Neural progenitor cell (in vitro differentiated cells): Measurements from ENCODE around the gene ERAP2. TPM values are rescaled to one million over a fixed set of nuclear protein-coding genes. Genes with fewer than 3 reads are reported as not detected.

Experiments
- DNase-seq: peaks from one replicate; pipeline ENCODE4 v3.0.0-alpha.2; 2016; ENCODE audit warnings: low spot score
- H2AFZ ChIP-seq: fragments of 200-600 bp; sonication (generic); replicated peaks from 2 replicates; pipeline ENCODE4 v1.6.1; 2016; ENCODE audit warnings: antibody characterized with exemption
- H3F3A ChIP-seq: fragments of 200-600 bp; sonication (generic); 2 replicates; pipeline ENCODE4 v1.6.1; 2016; ENCODE audit warnings: antibody characterized with exemption, low read depth
- H3K27ac ChIP-seq: fragments of 200-600 bp; sonication (generic); 2 replicates; pipeline ENCODE4 v1.5.1; 2016; ENCODE audit warnings: mild to moderate bottlenecking
- H3K27me3 ChIP-seq: fragments of 200-600 bp; sonication (generic); 2 replicates; pipeline ENCODE4 v1.6.1; 2016; ENCODE audit warnings: mild to moderate bottlenecking, moderate library complexity
- H3K36me3 ChIP-seq: fragments of 200-600 bp; sonication (generic); 2 replicates; pipeline ENCODE4 v1.5.1; 2016
- H3K4me1 ChIP-seq: fragments of 200-600 bp; sonication (generic); 2 replicates; pipeline ENCODE4 v1.6.1; 2016; ENCODE audit warnings: mixed run types
- H3K4me2 ChIP-seq: fragments of 200-600 bp; sonication (generic); 2 replicates; pipeline ENCODE4 v1.6.1; 2016
- H3K4me3 ChIP-seq: fragments of 200-600 bp; sonication (generic); 2 replicates; pipeline ENCODE4 v1.5.1; 2016
- H3K79me2 ChIP-seq: fragments of 200-600 bp; sonication (generic); 2 replicates; pipeline ENCODE4 v1.6.1; 2016; ENCODE audit warnings: low read depth
- H3K9ac ChIP-seq: fragments of 200-600 bp; sonication (generic); 2 replicates; pipeline ENCODE4 v1.6.1; 2016
- H3K9me3 ChIP-seq: fragments of 200-600 bp; sonication (generic); 2 replicates; pipeline ENCODE4 v1.5.1; 2016; ENCODE audit warnings: low read depth
- H4K20me1 ChIP-seq: fragments of 200-600 bp; sonication (generic); 2 replicates; pipeline ENCODE4 v1.6.1; 2016; ENCODE audit warnings: low read depth
- H3K27ac Mint-ChIP-seq: 3 replicates; pipeline ENCODE4 v1.8.0; 2021; ENCODE audit warnings: mixed read lengths
- H3K27me3 Mint-ChIP-seq: 2 replicates; pipeline ENCODE4 v1.8.0; 2022; ENCODE audit warnings: low read depth, mild to moderate bottlenecking, inconsistent platforms, moderate library complexity, mixed read lengths; ENCODE audit not compliant: insufficient read depth
- H3K36me3 Mint-ChIP-seq: 3 replicates; pipeline ENCODE4 v1.8.0; 2021; ENCODE audit warnings: mixed read lengths
- H3K4me1 Mint-ChIP-seq: 3 replicates; pipeline ENCODE4 v1.8.0; 2021; ENCODE audit warnings: mixed read lengths
- H3K4me3 Mint-ChIP-seq: 3 replicates; pipeline ENCODE4 v1.8.0; 2021; ENCODE audit warnings: mild to moderate bottlenecking, moderate library complexity, mixed read lengths
- H3K9me3 Mint-ChIP-seq: 3 replicates; pipeline ENCODE4 v1.8.0; 2020; ENCODE audit warnings: mixed read lengths
- EZH2 ChIP-seq: fragments of 200-600 bp; sonication (generic); IDR thresholded peaks from 2 replicates; pipeline ENCODE4 v1.6.1; 2017; ENCODE audit warnings: antibody characterized with exemption, mild to moderate bottlenecking, moderate library complexity
- EZH2phosphoT487 ChIP-seq: fragments of 200-600 bp; sonication (generic); IDR thresholded peaks from 2 replicates; pipeline ENCODE4 v1.6.1; 2017; ENCODE audit warnings: antibody characterized with exemption
- total RNA-seq: library from RNA; depleted of rRNA; stranded (reverse); fragments of >200 nt; gene quantifications from 2 replicates; pipeline ENCODE4 v1.2.3, GENCODE V29; 2015; ENCODE audit warnings: low replicate concordance
- TF ChIP-seq, protein P1 (sequence below): fragments of 200-600 bp; sonication (generic); IDR thresholded peaks from 2 replicates; pipeline ENCODE4 v1.5.1; 2017; ENCODE audit warnings: antibody characterized with exemption, mild to moderate bottlenecking

Gene ERAP2
- total RNA-seq, 1 donor from 2014 or later, result not detected

DNA sequence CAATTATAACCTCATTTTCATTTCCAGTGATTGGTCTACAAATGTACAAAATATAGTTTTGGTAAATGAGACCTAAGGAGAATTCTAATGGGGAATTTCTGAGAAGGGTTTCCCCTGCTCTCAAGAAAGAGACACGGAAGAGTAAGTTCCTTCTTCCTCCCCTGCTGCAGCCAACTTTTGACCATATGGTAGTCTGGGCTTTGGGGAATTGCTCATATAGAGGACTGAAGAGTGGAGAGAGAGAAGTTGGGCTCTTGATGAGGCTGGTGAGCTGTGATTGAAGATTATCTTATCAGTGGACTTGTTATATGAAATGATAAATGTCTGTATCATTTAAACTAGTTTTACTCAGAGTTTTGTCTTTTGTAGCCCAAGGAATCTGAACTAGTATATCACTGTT lies 55.3 kb downstream of the ERAP2 start:
- peaks cover 2% of the 10 kb centered on the region for H3K9me3 Mint-ChIP-seq
- TF ChIP-seq, protein P1, sequence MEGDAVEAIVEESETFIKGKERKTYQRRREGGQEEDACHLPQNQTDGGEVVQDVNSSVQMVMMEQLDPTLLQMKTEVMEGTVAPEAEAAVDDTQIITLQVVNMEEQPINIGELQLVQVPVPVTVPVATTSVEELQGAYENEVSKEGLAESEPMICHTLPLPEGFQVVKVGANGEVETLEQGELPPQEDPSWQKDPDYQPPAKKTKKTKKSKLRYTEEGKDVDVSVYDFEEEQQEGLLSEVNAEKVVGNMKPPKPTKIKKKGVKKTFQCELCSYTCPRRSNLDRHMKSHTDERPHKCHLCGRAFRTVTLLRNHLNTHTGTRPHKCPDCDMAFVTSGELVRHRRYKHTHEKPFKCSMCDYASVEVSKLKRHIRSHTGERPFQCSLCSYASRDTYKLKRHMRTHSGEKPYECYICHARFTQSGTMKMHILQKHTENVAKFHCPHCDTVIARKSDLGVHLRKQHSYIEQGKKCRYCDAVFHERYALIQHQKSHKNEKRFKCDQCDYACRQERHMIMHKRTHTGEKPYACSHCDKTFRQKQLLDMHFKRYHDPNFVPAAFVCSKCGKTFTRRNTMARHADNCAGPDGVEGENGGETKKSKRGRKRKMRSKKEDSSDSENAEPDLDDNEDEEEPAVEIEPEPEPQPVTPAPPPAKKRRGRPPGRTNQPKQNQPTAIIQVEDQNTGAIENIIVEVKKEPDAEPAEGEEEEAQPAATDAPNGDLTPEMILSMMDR, result no peak
- TF ChIP-seq EZH2phosphoT487, result no peak
- no peak for TF ChIP-seq EZH2
- H3K4me1 Mint-ChIP-seq, result peaks cover 20% of the 10 kb centered on the region
- H4K20me1 ChIP-seq, result no peaks in the 10 kb centered on the region
- H3K4me3 Mint-ChIP-seq, result no peak overlapping the region
- no peak overlapping the region for H3K4me3 ChIP-seq
- no peak overlapping the region for H3K27ac Mint-ChIP-seq
- no peak for DNase-seq
- peaks cover 5% of the 10 kb centered on the region for H3K27me3 ChIP-seq
- H3K9ac ChIP-seq, result no peak overlapping the region
- no peaks in the 10 kb centered on the region for H3K36me3 ChIP-seq
- H3K4me2 ChIP-seq, result no peak overlapping the region
- H3K27ac ChIP-seq, result no peak overlapping the region
- no peak overlapping the region for H2AFZ ChIP-seq
- no peaks in the 10 kb centered on the region for H3K36me3 Mint-ChIP-seq
- peaks cover 12% of the 10 kb centered on the region for H3K4me1 ChIP-seq
- H3F3A ChIP-seq, result peaks cover 26% of the 10 kb centered on the region
- H3K9me3 ChIP-seq, result no peaks in the 10 kb centered on the region
- no peaks in the 10 kb centered on the region for H3K79me2 ChIP-seq
- H3K27me3 Mint-ChIP-seq, result peaks cover 2% of the 10 kb centered on the region

DNA sequence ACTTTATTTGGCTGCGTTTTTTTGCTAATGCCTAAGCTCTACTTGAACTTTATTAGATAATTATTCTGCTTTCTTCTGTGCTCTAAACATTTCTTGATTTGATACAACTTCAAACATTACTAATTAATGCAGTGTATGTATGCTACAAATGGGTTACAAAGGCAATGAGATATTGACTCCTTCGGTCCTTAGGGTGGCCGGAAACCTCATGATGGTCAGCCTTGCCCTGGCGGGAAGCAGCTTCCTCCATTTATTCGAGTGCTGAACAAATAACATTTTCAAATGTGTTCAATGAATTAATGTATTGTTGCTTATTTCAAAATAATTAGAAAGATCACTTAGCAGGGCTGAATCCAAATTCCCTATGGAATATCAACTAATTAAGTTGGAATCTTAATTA lies 55.7 kb downstream of the ERAP2 start:
- Mint-ChIP-seq H3K27ac (no peak overlapping the region), H3K9me3 (peaks cover 2% of the 10 kb centered on the region), H3K4me3 (no peak overlapping the region), H3K4me1 (peaks cover 24% of the 10 kb centered on the region), H3K27me3 (peaks cover 2% of the 10 kb centered on the region), H3K36me3 (no peaks in the 10 kb centered on the region)
- Histone ChIP-seq H3K4me2 (no peak overlapping the region), H4K20me1 (no peaks in the 10 kb centered on the region), H3K9ac (no peak overlapping the region), H3K27ac (no peak overlapping the region), H2AFZ (no peak overlapping the region), H3F3A (peaks cover 26% of the 10 kb centered on the region), H3K4me1 (peaks cover 12% of the 10 kb centered on the region), H3K4me3 (no peak overlapping the region), H3K36me3 (no peaks in the 10 kb centered on the region), H3K27me3 (peaks cover 9% of the 10 kb centered on the region), H3K9me3 (no peaks in the 10 kb centered on the region), H3K79me2 (no peaks in the 10 kb centered on the region)
- no peak for TF ChIP-seq EZH2
- TF ChIP-seq, protein P1, result no peak
- no peak for TF ChIP-seq EZH2phosphoT487
- no peak for DNase-seq

DNA sequence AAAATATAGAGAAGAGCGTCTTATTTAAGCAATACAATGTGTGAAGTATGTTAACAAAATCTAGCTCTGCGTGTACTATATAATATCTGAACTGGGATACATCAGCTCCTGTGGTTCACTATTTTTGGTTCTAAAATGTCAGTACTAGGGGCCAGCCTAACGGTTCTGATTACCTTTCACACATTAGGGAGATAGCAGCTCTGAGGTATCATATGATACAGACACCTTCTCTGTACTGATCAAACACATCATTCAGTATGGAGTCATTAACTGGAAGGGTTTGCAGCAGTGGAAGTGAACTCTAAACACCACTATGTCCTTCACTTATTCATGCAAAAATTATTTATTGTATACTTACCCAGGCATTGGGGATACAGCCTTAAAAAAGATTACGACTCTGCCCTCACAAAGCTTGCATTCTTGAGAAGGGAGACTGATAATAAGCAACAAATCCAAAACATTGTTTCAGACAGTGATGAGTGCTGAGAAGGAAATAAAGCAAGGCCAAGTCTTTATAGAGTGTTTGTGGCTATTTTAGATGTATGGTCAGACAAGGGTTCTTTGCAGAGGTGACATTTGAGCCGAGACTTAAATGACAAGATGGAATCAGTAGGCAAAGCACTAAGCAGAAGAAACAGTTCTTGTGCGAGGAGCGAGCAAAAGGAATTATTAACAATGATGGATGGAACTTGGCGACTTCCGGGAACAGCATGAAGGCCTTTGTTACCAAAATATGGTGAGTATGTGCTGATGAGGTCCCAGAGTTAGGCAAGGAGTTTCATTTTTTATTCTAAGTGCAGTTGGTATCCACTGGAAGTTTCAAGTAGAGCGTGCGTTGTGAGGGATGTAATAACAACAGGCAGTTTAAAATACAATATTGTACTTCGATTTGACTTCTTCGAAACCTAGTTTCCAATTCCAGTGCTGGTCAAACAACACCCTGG lies 57.7 kb downstream of the ERAP2 start:
- H3K27ac ChIP-seq, result peak overlapping the region; percentile 81
- Mint-ChIP-seq H3K27ac (peak overlapping the region; percentile 97), H3K27me3 (peaks cover 4% of the 10 kb centered on the region), H3K9me3 (peaks cover 3% of the 10 kb centered on the region), H3K4me1 (peaks cover 37% of the 10 kb centered on the region), H3K36me3 (peaks cover 7% of the 10 kb centered on the region), H3K4me3 (peak overlapping the region; percentile 96)
- H3K4me1 ChIP-seq, result peaks cover 12% of the 10 kb centered on the region
- no peaks in the 10 kb centered on the region for H4K20me1 ChIP-seq
- H3K36me3 ChIP-seq, result no peaks in the 10 kb centered on the region
- H2AFZ ChIP-seq, result peak overlapping the region; percentile 81
- TF ChIP-seq EZH2 (no peak), EZH2phosphoT487 (no peak)
- TF ChIP-seq, protein P1, result no peak
- peaks cover 26% of the 10 kb centered on the region for H3K27me3 ChIP-seq
- no peaks in the 10 kb centered on the region for H3K9me3 ChIP-seq
- H3K4me3 ChIP-seq, result peak overlapping the region; percentile 90
- H3K9ac ChIP-seq, result no peak overlapping the region
- peak; percentile 8 for DNase-seq
- peak overlapping the region; percentile 93 for H3K4me2 ChIP-seq
- H3F3A ChIP-seq, result peaks cover 26% of the 10 kb centered on the region
- H3K79me2 ChIP-seq, result no peaks in the 10 kb centered on the region
